ENCODE results near the gene TDRD10. TPM values are rescaled to one million over a fixed set of nuclear protein-coding genes. Genes with fewer than 3 reads are reported as not detected.
A peak's percentile ranks its signal among the peaks of the same experiment; 100 is the strongest.

The TDRD10 gene
- total RNA-seq, 1 experiment from 2014 or later = not detected

DNA sequence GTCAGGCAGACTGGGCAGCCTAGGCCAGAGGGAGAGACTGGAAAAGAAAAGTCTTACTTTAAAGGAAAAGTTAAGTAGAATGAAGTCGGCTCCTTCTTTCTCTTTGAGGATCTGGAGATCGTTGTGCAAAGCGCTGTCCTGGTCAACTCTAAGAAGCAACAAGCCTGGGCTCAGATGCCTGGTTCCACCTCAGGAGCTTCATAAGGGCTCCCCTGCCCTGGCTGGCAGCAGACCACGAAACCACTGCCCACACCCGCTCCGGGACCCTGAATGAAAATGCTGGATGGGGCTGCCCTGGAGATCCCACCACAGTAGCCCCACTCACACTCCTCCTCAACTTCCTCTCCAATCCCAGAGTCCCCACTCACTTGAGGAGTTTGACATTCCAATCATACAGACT is 50.0 kb downstream of the TDRD10 start:
- CTCF ChIA-PET = no interaction called here

DNA sequence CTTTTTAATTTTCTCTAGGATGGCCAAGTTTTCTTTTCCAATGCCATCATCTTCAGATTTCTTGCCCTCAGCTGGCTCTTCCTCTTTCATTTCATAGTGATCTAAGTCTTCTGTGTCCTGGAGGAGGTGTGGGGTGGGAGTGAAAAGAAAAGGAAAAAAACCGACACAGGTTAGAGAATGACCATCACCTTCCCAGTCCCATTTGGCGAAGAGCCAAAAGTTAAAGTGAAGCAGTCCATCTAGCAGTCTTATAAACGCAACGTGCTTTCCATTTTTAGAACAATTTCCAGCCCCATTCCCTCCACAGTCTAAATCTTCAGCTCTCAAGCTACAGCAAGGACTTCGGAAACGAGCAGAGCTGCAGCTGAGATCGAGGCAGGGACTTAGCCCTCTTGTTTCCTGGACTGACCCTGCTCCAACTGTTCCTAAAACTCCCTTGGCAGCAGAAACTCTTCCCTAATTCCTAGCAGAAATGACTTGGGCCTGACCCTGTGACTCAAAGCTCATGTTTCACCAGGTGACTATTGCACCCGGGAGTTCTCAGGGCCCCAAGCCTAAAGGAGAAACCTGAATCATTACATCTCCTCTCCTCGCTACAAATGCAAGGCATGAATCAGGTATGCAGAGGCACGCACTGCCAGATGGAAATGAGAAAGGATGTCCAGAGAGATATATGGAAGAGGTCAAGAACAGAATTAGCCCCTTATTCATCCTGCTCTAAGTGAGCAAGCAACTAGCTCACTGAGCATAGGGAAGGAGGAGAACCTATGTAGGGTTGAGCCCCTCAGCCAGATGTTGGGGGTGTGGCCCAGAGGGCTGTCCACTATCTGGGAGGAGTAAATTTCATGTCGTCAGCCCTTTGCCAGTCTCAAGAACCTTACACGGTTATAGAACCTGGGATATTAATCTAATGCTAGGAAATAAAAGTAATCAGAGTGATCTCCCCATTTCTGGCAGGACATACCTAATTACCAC is 51.3 kb downstream of the TDRD10 start:
- no peaks in the 10 kb centered on the region for H3K9me3 ChIP-seq (ENCODE audit: low read depth, low read length, poor library complexity, severe bottlenecking)
- ChIA-PET CTCF (interaction anchor here (0.7 kb wide), 1 partner anchor 357 kb away, joined by 3 read pairs; no protein-coding TSS in a partner anchor), POLR2A (ENCODE audit: low non-redundant PET) (no interaction called here)
- DNase-seq (ENCODE audit: low spot score) = no peak
- H3K36me3 ChIP-seq (ENCODE audit: insufficient read depth, low read length, poor library complexity, severe bottlenecking) = peaks cover 73% of the 10 kb centered on the region
- no peak overlapping the region for H3K27ac ChIP-seq (ENCODE audit: low read depth, low read length, poor library complexity, severe bottlenecking)
- H3K4me3 ChIP-seq (ENCODE audit: low read depth, low read length, poor library complexity, severe bottlenecking) = no peak overlapping the region
- intact Hi-C loops (cut with micrococcal nuclease; ENCODE audit: unreplicated experiment) = loop anchor here (10.0 kb wide), 1 partner anchor 211 kb away; no protein-coding TSS in a partner anchor
- TF ChIP-seq, protein P1, sequence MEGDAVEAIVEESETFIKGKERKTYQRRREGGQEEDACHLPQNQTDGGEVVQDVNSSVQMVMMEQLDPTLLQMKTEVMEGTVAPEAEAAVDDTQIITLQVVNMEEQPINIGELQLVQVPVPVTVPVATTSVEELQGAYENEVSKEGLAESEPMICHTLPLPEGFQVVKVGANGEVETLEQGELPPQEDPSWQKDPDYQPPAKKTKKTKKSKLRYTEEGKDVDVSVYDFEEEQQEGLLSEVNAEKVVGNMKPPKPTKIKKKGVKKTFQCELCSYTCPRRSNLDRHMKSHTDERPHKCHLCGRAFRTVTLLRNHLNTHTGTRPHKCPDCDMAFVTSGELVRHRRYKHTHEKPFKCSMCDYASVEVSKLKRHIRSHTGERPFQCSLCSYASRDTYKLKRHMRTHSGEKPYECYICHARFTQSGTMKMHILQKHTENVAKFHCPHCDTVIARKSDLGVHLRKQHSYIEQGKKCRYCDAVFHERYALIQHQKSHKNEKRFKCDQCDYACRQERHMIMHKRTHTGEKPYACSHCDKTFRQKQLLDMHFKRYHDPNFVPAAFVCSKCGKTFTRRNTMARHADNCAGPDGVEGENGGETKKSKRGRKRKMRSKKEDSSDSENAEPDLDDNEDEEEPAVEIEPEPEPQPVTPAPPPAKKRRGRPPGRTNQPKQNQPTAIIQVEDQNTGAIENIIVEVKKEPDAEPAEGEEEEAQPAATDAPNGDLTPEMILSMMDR (conservative IDR thresholded peaks at IDR 0.05; ENCODE audit: low read depth, low read length) = no peak
- TF ChIP-seq EZH2 (IDR thresholded peaks at IDR 0.05; ENCODE audit: borderline replicate concordance, low read depth, low read length, poor library complexity, severe bottlenecking) = no peak
- H3K27me3 ChIP-seq (replicated peaks; ENCODE audit: insufficient read depth, low read depth, low read length, poor library complexity) = no peaks in the 10 kb centered on the region
- BruUV-seq (replicated peaks) = no TSS peak
- H3K4me1 ChIP-seq (ENCODE audit: insufficient read depth, low read length, poor library complexity, severe bottlenecking) = peaks cover 15% of the 10 kb centered on the region

More for the DNA sequence above, 50.0 kb downstream of the TDRD10 start:
- no peak overlapping the region for H3K27ac ChIP-seq (ENCODE audit: low read depth, low read length, poor library complexity, severe bottlenecking)
- POLR2A ChIA-PET (ENCODE audit: low non-redundant PET) = no interaction called here
- H3K27me3 ChIP-seq (replicated peaks; ENCODE audit: insufficient read depth, low read depth, low read length, poor library complexity) = no peaks in the 10 kb centered on the region
- H3K36me3 ChIP-seq (ENCODE audit: insufficient read depth, low read length, poor library complexity, severe bottlenecking) = peaks cover 73% of the 10 kb centered on the region
- no peaks in the 10 kb centered on the region for H3K9me3 ChIP-seq (ENCODE audit: low read depth, low read length, poor library complexity, severe bottlenecking)
- H3K4me3 ChIP-seq (ENCODE audit: low read depth, low read length, poor library complexity, severe bottlenecking) = no peak overlapping the region
- DNase-seq (ENCODE audit: low spot score) = no peak
- BruUV-seq (replicated peaks) = no TSS peak
- intact Hi-C loops (cut with micrococcal nuclease; ENCODE audit: unreplicated experiment) = loop anchor here (10.0 kb wide), 1 partner anchor 213 kb away; no protein-coding TSS in a partner anchor
- TF ChIP-seq, protein P1 (conservative IDR thresholded peaks at IDR 0.05; ENCODE audit: low read depth, low read length) = no peak
- no peak for TF ChIP-seq EZH2 (IDR thresholded peaks at IDR 0.05; ENCODE audit: borderline replicate concordance, low read depth, low read length, poor library complexity, severe bottlenecking)
- peaks cover 9% of the 10 kb centered on the region for H3K4me1 ChIP-seq (ENCODE audit: insufficient read depth, low read length, poor library complexity, severe bottlenecking)

DNA sequence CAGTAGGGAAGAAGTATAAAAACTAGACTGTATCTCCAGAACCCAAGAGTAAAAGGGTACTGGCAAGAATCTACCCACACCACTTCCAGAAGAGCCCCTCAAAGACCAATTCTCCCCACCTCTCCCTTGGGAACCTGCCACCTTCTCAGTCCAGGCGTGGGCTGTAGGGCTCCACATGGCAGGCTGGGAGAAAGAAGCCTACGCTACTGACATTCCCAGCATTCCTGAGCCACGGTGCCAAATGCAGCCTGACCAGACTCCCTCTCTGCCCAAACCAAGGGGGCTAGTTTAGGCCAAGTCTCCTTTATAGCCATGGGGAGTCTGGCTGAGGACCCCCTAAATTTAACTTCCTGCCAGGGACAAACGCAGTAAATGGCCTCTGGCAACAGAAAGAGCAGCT is 54.4 kb downstream of the TDRD10 start:
- H3K4me1 ChIP-seq (ENCODE audit: insufficient read depth, low read length, poor library complexity, severe bottlenecking) = peaks cover 18% of the 10 kb centered on the region
- ChIA-PET POLR2A (ENCODE audit: low non-redundant PET) (no interaction called here), CTCF (no interaction called here)
- intact Hi-C loops (cut with micrococcal nuclease; ENCODE audit: unreplicated experiment) = loop anchor here (5.0 to 10.0 kb wide), 4 partner anchors 51 to 506 kb away; partner anchors contain the start of genes ADAR, EFNA4 and ZBTB7B
- no TSS peak for BruUV-seq (replicated peaks)
- peak overlapping the region; percentile 96 for H3K4me3 ChIP-seq (ENCODE audit: low read depth, low read length, poor library complexity, severe bottlenecking)
- DNase-seq (ENCODE audit: low spot score) = no peak
- TF ChIP-seq, protein P1 (conservative IDR thresholded peaks at IDR 0.05; ENCODE audit: low read depth, low read length) = no peak
- TF ChIP-seq EZH2 (IDR thresholded peaks at IDR 0.05; ENCODE audit: borderline replicate concordance, low read depth, low read length, poor library complexity, severe bottlenecking) = no peak
- H3K27me3 ChIP-seq (replicated peaks; ENCODE audit: insufficient read depth, low read depth, low read length, poor library complexity) = no peaks in the 10 kb centered on the region
- H3K27ac ChIP-seq (ENCODE audit: low read depth, low read length, poor library complexity, severe bottlenecking) = peak overlapping the region; percentile 25
- H3K9me3 ChIP-seq (ENCODE audit: low read depth, low read length, poor library complexity, severe bottlenecking) = no peaks in the 10 kb centered on the region
- peaks cover 47% of the 10 kb centered on the region for H3K36me3 ChIP-seq (ENCODE audit: insufficient read depth, low read length, poor library complexity, severe bottlenecking)

All from A673 (cell line).